HG02973 (cell line): ENCODE results near the gene HAO2.
"Not testable (repeated sequence)": the region's sequence is repeated elsewhere in the genome, so short reads cannot be mapped to it uniquely, and the experiment has no call there.

Experiments used
- ATAC-seq: cut with Tn5 transposase; IDR thresholded peaks from one replicate; pipeline ENCODE4 v1.9.1; 2021; ENCODE audit warnings: moderate library complexity; ENCODE audit not compliant: unreplicated experiment

Gene HAO2

DNA sequence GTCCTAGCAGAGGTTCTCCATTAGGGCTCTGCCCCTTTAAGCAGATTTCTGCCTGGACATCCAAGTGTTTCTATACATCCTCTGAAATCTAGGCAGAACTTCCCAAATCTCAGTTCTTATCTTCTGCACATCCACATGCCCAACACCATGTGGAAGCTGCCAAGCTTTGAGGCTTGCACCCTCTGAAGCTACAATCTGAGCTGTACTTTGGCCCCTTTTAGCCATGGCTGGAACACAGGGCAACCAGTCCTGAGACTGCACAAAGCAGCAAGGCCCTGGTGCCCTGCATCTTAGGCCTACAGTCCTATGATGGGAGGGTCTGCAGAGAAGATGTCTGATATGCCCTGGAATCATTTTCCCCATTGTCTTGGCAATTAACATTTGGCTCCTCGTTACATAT, 8.0 kb downstream of the HAO2 start:
- ATAC-seq, result no peak

DNA sequence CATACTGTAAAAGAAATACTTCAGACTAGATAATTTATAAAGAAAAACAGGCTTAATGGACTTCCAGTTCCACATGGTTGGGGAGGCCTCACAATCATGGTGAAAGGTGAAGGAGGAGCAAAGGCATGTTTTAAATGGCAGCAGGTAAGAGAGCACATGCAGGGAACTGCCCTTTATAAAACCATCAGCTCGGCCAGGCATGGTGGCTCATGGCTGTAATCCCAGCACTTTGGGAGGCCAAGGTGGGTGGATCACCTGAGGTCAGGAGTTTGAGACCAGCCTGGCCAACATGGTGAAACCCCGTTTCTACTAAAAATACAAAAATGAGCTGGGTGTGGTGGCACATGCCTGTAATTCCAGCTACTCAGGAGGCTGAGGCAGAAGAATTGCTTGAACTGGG, 9.0 kb downstream of the HAO2 start:
- ATAC-seq, result not testable (repeated sequence)

DNA sequence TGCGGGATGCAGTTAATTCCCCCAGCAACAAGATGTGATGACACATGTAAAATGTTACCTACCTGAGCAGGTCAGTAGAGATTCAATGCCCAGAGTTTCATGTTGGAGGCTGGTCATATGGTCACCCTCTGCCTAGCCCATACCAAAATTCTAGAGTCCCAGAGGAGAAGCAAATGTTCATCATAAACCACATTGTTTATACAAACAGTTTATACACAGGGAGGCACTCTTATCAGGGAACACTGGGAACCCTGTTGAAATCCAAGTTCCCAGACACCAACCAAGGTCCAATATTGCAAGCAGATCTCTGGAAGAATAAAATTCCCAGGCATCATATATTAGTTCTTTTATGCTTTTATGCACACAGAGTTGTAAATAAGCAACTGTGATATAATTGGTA, 10.5 kb downstream of the HAO2 start:
- ATAC-seq, result no peak

DNA sequence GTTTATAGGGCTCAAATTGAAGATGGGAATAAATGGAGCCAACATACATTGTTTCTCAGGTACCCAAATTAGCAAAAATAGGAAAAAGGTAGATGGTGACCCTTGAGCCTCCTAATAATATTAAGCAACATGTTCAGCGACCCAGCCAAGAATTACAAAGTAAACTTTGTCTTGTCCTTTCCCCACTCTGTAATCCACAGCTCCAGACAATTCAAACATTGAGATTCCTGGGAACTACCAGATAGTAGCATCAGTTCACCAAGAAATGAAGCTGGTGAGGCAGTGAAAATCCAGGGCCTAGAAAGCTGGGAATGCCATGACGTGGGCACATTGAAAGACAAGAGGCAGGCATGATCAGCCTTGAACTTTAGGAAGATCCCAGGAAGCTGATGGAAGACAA, 11.7 kb downstream of the HAO2 start:
- ATAC-seq, result no peak

DNA sequence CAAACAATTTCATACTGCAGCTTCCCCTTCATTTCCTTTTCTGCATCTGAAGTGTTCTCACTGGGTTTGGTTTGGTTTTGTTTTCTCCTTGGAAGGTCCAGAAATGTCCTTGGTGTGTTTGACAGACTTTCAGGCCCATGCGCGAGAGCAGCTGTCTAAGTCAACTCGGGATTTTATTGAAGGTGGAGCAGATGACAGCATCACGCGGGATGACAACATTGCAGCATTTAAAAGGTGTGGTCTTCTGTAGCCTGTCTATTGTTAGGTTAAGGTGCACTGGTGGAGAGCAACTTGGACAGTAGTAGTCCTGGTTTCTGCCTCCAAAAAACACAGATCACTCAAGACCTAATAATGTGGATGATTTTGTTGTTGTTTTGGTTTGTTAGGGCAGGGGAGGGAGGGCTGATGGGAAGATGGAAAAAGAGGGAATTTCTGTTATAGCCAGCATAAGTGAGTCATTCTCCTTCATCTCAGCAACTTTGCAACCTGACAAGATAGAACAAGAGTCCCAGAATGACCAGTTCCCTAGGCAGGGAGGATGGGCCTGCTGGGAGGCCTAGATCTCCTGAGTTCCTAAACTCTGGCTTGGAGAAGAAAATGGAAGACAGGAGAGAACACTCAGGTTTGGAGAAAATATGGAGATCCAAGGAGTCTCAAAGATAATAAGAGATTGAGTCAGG, 12.5 kb downstream of the HAO2 start:
- no peak for ATAC-seq

DNA sequence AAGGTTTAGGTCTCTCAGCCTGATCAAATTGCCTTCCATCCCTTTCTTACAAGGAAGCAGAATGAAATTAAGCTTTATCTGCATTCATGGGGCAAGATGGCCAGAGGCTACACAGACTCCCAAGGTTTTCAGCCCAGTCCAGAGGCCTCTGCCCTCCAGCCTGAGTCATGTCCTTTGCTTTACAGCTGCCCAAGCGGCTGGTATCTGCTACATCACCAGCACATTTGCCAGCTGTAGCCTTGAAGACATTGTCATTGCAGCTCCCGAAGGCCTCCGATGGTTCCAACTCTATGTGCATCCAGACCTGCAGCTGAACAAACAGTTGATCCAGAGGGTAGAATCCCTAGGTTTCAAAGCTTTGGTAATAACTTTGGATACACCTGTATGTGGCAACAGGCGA, 16.0 kb downstream of the HAO2 start:
- ATAC-seq, result no peak

DNA sequence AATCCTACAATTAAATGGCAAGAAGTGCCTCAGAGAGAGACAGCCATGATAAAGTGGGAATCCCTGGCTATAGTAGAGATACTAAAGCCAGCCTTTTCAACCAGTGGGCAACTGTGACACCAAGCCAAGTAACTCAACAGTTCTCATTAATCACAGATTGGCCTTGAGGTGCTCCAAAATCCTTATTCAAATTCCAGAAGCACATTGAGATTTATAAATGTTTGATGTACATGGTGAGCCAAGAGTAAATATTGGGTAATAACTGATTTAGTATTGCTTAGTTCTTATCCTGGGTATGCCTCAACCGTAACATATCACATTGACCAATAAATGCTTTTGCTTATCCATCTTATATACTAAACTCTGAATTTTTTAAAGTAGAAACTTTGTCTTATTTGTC, 17.1 kb downstream of the HAO2 start:
- ATAC-seq, result no peak

DNA sequence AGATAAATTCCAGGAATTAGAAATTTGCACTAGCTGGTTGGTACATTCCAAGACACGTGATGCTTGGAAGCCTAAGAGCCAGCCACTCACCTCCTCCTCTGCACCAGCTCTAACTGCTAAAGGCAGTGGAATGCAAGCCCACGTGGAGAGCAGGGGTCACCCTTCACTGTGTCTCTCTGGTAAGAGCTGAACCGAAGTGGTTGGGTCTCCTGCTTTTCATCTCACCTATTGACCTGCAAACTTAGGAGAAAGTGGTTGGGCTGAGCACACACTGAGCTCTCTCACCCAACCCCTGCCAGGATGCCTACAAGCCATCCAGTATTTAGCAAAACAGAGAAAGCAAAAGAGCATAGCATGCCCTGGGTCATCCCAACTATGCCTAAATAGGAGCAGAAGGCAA, 19.3 kb downstream of the HAO2 start:
- no peak for ATAC-seq

DNA sequence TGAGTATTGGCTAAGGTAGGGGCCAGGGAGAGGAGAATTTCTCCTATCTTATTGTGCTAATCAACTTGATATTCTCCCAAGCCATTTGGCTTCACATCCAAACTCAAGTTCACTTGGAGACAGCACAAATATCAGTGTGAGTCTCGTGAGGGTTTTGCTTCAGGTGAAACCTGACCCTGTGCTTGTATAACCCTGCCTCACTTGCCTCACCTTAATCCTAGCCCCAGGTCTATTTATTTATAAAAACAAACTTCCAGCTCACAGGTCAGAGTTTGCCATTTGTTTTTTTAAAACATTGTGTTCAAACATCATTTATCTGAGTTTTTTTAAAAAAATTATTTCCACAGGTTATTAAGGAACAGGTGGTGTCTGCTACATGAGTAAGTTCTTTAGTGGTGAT, 19.9 kb downstream of the HAO2 start:
- ATAC-seq, result no peak

DNA sequence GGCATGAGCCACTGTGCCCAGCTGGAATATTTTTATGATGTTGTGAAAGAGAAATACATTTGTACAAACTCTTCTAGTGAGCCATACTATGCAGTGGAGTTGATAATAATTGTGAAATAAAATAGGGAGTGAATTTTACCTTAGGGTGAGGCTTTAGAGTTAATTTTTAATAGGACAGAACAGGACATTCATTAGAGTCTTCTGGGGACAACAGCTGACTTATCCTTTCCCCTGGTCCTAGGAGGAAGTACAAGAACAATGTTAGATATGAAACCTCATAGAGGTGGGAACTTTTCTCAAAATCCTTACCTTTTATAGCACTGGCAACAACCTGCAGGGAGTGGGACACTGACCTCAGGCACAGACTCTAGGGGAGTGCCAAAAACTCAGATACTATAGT, 21.9 kb downstream of the HAO2 start:
- no peak for ATAC-seq

DNA sequence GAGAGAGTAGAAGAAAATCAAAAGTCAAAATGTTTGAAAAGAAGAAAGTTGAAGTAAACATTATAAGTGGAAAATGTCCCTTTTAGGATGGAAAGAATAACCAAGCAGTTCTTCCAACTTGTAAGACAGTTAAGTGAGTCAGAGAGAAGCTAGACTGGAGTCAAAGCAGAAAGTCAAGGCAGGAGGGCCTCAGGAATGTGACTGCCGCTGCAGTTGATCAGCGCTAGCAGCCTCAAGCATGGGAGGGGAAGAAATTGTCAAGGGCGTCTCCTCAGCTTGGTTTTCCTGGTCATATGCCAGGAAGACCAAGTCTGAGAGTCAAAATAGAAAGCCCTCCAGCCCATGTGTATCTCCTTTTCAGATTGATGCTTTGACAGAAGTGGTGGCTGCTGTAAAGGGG, 23.2 kb downstream of the HAO2 start:
- no peak for ATAC-seq

DNA sequence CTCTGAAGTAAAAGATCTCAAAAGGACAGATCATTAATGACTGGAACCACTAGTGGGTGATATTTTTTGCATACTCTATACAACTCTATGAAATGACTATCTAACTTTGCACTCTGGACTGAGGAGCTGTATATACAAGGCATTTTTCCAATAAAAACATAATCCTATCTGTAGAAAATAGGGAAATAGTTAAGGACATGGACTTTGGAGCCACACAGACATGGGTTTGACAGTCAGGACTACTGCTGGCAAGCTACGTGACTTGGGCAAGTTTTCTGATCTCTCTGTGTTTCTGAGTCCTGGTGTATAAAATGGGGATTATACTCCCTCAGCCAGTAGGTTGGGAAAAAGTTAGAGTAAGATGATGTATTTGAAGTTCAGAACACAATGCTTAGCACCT, 25.5 kb downstream of the HAO2 start:
- no peak for ATAC-seq

DNA sequence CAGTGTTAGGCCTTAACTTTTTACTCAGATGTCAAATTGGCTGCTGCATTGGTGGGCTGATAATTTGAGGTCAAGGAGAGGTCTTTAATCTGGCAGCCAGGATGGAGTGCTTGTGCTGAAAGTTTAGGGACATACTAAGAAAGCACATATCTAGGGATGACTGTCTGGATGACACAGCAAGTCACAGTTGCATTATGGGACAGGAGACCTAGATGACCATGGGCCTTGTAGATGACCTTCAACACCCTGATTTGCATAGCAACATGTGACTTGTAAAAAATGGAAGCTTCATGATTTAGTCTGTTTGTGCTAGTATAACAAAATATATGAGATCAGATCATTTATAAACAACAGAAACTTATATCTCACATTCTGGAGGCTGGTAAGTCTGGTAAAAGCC, 28.4 kb downstream of the HAO2 start:
- ATAC-seq, result no peak

DNA sequence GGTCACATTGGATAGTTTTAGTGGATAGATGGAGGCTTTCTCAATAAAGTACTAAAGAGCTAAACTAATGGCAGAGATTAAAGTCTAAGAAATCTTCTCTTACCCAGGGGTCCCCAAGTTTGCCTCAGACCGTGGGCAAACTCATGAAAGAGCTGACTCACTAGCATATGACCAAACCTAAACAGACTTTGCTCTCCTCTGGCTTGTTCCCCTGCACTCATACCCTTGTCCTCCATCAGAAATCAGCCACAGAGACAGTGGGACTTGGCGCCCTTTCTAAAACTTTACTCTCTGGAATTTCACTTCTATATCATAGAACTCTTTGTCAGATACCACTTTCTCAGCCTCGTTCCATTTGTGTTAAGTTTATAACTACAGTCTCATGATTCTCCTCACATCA, 29.4 kb downstream of the HAO2 start:
- ATAC-seq, result no peak

DNA sequence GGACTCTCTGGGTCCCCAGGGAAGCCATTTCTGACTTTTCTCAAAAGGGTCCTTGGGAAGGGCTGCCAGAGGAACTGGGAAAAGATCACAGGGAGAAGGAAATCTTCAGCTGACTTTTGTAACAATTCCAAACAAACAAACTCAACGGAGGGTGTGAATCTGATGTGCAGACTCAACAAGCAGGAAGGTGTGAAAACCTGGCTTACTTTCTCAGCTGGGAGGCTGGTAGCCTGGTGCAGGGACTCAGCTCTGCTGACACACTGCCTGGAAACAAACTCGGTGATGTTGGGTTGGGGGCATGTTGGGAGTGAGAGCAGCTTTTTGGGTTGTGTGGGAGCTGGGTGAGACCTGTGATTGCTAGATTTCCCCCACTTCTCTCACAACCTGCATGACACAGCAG, 36.2 kb downstream of the HAO2 start:
- ATAC-seq, result no peak

DNA sequence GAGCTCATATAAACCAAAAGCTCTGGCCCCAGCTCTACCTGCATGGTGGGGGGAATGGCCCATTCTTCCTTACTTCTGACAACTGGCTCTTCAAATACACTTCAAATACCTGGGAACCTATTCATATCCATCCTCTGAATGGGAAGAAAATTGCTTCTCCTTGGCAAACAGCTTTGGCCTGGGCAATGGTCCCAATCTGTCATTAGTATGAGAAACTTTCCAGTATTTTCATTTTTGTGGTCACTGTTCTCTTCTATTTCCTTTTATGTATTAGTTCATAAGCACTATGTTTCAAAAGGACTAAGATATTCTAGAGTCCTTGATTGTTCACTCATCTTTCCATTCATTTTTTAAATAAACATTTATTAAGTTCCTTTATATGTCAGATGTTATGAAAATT, 41.1 kb downstream of the HAO2 start:
- no peak for ATAC-seq

DNA sequence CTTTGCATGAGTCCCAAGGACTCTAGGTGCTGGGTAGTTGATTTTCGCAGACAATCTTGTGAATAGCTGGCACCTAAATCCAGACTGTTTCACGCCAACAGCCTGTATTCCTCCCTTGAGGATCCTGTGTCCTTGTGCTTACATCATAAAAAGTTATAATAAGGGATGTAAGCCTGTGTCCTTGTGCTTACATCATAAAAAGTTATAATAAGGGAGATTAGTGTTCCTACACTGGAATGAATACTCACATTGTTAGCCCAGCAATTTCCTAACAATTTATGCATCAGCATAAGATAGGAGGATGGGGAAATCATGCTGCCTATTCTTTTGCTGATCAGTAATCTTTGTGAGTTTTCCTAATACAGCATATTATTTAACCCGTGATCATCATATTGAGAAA, 42.4 kb downstream of the HAO2 start:
- ATAC-seq, result no peak

DNA sequence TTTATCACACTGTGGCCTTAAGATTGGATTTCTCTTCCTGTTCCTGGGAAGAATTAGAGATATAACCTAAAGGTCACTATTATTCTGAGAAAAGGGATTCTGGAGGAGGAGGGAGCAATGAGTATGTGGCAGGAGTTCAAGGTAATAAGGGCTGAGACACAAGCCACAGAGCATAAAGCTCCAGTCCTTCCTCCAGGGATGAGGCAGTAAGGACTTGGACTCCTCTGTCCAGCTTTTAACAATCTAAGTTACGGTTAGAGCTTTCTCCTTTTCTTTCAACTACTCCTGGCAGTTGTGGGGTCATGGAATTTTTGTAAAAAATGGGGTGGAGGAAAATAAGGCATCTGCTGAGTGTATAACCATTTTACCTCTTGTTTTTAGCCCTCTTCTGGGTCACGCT, 46.4 kb downstream of the HAO2 start, which contains the start of gene HSD3B2:
Gene HSD3B2, plus strand, starts transcription at position 201 of the 400 bp plus-strand sequence. CDS start 270 bp downstream, outside the sequence.
- no peak for ATAC-seq

DNA sequence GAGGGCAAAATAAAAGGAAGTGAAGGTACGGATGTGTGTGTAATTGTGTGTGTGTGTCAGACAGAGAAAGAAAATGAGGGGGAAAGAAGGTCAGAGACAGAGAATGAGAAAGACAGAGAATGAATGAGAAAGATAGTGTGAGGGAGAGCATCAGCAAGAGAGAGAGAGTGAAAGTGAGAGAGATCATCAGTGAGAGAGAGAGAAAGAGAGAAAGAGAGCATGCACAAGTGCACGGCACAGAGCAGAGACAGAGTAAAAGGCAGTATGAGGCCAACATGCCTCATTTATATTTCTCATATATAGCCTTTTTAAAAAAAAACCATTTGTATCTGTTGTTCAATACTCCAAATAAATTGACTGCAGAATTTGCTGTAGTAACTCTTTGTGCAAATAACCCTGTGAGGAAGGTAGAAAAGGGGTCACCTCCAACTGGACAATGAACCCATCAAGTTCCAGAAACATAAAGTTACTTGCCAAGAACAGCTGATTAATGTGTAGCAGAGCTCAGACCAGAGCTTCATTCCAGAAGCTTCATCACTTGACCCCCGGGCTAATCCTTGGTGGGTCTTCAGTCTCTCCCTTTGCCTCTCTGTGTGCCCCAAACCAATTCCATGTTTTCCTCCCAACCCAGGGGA, 47.5 kb downstream of the HAO2 start:
- ATAC-seq, result no peak

DNA sequence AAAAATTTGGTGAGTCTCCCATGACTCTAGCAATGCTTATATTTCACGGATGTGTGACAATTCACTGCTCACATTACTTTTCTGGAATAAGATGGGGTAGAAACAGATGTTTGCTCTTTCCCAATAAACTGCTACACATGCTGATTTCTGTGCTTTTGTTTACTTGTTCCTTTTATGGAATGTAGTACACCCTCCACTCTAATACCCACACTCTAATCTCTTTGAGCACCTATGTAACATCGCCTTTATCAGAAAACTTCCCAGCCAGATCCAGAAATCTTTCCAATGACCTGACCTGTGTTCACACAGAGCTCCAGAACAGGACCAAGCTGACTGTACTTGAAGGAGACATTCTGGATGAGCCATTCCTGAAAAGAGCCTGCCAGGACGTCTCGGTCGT, 50.5 kb downstream of the HAO2 start:
- no peak for ATAC-seq

DNA sequence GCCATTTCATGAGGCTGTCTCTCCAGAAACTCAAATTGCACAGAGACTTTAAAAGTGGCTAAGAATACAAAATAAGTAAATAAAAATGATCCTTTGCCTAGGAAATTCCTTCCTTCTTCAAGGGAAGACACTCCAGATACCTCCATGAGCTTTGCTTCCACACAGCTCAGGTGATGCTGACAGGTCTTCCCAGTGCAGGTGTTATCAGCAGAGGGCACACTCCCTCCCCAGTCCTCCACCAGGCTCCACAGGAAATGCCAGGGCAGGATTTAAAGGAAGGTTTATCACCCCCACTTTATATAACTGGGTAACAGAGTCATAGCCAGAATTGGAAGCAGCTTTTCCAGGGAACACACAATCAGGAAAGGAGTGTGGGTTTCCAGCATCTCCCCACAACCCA, 52.1 kb downstream of the HAO2 start:
- ATAC-seq, result no peak

DNA sequence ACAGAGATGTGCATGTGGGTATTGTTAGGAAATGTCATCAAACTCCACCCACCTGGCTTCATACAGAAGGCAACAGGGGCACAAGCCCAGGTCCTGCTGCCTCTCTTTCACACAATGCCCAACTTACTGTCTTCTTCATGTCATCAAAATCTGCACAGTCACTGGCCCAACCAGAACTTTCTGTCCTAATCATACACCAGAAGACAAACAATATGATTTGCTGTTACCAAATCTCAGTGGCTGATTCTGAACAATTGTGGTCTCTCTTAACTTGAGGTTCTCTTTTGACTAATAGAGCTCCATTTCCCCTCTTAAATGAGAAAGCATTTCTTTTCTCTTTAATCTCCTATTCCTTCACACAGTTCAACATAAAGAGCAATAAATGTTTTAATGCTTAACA, 54.0 kb downstream of the HAO2 start:
- no peak for ATAC-seq

DNA sequence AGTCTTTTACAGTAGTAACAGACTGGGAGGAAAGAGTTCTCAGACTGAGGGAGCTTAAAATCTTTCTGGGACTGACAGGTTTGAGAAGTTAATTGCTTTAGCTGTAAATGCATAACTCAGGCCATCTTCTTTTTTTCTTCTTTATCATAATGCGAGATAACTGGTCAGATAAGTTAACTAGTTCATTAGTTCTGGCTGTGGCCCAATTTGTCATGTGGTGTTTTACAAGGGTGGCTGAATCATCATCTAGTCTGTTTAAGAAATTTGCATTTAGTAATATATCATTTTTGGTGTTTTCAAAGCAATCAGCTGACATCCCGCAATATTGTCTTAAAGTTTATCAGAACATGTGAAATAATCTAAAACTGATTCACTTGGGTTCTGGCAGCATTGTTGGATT, 60.4 kb downstream of the HAO2 start:
- no peak for ATAC-seq
